Cardiac muscle cell (in vitro differentiated cells and primary cell): ENCODE measurements around the gene SLC15A4. TPM values are rescaled to one million over a fixed set of nuclear protein-coding genes. Genes with fewer than 3 reads are reported as not detected.

Experiments used
- DNase-seq, 2 donors: peaks; one replicate each; pipeline versions ENCODE4 v3.0.0 to v3.0.0-alpha.2; 2010 to 2017; ENCODE audit warnings: low read depth in 1 of 2, low spot score in 1 of 2
- H3K27ac ChIP-seq: fragments of 200-600 bp; sonication (generic); 2 replicates; pipeline ENCODE4 v1.5.1; 2016
- H3K27me3 ChIP-seq: fragments of 200-600 bp; sonication (generic); 2 replicates; pipeline ENCODE4 v1.6.0; 2016; ENCODE audit warnings: control low read depth
- H3K36me3 ChIP-seq: fragments of 200-600 bp; sonication (generic); 2 replicates; pipeline ENCODE4 v1.5.1; 2016; ENCODE audit warnings: control low read depth
- H3K4me1 ChIP-seq: fragments of 200-600 bp; sonication (generic); 2 replicates; pipeline ENCODE4 v1.8.1; 2017; ENCODE audit warnings: low read depth, mild to moderate bottlenecking, mixed run types
- H3K4me3 ChIP-seq: fragments of 200-600 bp; sonication (generic); 2 replicates; pipeline ENCODE4 v1.5.1; 2016; ENCODE audit warnings: mild to moderate bottlenecking
- H3K9me3 ChIP-seq: fragments of 200-600 bp; sonication (generic); 2 replicates; pipeline ENCODE4 v1.5.1; 2017; ENCODE audit warnings: low read depth, mild to moderate bottlenecking, control low read depth
- polyA plus RNA-seq: library from polyadenylated mRNA; unstranded; fragments of >200 nt; fragmentation: Nextera tagmentation; extraction: Ambion mirVana; gene quantifications from 2 replicates; pipeline ENCODE4 v1.2.1, GENCODE V29; 2016
- total RNA-seq: library from RNA; depleted of rRNA; stranded (reverse); fragments of >200 nt; gene quantifications from 2 replicates; pipeline ENCODE4 v1.2.3, GENCODE V29; 2016
- TF ChIP-seq, protein P1 (sequence below): IDR thresholded peaks from 2 replicates; pipeline ENCODE4 v1.5.1; 2012; ENCODE audit warnings: low read depth, mild to moderate bottlenecking, low read length

The SLC15A4 gene
- total and polyA plus RNA-seq, 2 experiments from 2014 or later = 27.2 to 39.4 TPM

- H3K36me3 ChIP-seq = no peaks in the 10 kb centered on the region
- no peaks in the 10 kb centered on the region for H3K9me3 ChIP-seq
- TF ChIP-seq, protein P1, sequence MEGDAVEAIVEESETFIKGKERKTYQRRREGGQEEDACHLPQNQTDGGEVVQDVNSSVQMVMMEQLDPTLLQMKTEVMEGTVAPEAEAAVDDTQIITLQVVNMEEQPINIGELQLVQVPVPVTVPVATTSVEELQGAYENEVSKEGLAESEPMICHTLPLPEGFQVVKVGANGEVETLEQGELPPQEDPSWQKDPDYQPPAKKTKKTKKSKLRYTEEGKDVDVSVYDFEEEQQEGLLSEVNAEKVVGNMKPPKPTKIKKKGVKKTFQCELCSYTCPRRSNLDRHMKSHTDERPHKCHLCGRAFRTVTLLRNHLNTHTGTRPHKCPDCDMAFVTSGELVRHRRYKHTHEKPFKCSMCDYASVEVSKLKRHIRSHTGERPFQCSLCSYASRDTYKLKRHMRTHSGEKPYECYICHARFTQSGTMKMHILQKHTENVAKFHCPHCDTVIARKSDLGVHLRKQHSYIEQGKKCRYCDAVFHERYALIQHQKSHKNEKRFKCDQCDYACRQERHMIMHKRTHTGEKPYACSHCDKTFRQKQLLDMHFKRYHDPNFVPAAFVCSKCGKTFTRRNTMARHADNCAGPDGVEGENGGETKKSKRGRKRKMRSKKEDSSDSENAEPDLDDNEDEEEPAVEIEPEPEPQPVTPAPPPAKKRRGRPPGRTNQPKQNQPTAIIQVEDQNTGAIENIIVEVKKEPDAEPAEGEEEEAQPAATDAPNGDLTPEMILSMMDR = no peak
- no peaks in the 10 kb centered on the region for H3K4me1 ChIP-seq
- no peak overlapping the region for H3K27ac ChIP-seq
- H3K27me3 ChIP-seq = peaks cover 13% of the 10 kb centered on the region
- no peak for DNase-seq
- no peak overlapping the region for H3K4me3 ChIP-seq
Observed at GRCh38 chr12:128761379-128761790, 62.4 kb downstream of the SLC15A4 start.

DNA sequence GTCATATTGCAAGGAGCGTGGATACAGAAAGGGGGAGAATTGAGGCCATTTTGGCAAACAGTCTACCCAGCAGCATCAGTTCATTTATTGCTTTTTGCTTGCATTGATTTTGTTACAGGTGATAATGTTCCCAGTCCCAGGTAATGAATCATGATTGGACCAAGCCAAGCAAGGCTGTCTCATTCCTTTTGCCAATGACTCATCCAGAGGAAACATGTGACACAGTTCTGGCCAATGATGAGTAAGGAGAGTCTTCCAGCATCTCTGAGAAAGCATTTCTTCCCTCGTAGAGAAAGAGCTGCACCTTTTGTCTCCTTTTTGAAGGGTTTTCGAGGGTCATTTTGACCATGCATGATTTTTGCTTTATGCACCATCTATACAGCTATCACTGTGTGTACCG lies 68.2 kb downstream of the SLC15A4 start:
- H3K27me3 ChIP-seq = no peaks in the 10 kb centered on the region

GRCh38 chr12:128754275-128754674 lies 69.5 kb downstream of the SLC15A4 start:
- H3K36me3 ChIP-seq = no peaks in the 10 kb centered on the region
- H3K4me1 ChIP-seq = no peaks in the 10 kb centered on the region
- no peaks in the 10 kb centered on the region for H3K27me3 ChIP-seq
- H3K27ac ChIP-seq = no peak overlapping the region
- no peak for DNase-seq
- H3K9me3 ChIP-seq = no peaks in the 10 kb centered on the region
- no peak overlapping the region for H3K4me3 ChIP-seq
- TF ChIP-seq, protein P1 = no peak

More for the DNA sequence above, 68.2 kb downstream of the SLC15A4 start:
- H3K4me3 ChIP-seq = no peak overlapping the region
- H3K27ac ChIP-seq = no peak overlapping the region
- H3K4me1 ChIP-seq = no peaks in the 10 kb centered on the region
- TF ChIP-seq, protein P1 = no peak
- no peaks in the 10 kb centered on the region for H3K9me3 ChIP-seq
- no peak for DNase-seq
- H3K36me3 ChIP-seq = no peaks in the 10 kb centered on the region

DNA sequence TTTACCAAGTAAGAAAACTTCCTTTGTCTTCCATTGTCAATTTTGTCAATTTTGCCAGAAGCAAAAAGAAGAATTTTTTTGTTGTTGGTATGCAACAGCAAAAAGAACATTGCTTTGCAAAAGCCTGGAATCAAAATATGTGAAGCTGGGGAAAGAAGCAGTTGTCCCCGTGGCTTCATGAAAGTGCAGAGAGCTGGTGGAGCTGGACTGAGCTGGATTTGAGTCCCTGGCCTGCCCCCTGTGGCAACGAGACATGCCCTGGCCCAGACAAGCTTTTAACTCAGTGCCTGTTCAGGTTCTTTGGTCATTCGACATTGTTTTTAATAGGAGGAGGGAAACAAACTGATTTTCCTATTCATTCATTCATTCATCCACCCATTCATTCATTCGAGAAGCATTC lies 70.3 kb downstream of the SLC15A4 start:
- Histone ChIP-seq H3K36me3 (no peaks in the 10 kb centered on the region), H3K4me3 (no peak overlapping the region), H3K4me1 (no peaks in the 10 kb centered on the region), H3K27me3 (no peaks in the 10 kb centered on the region), H3K9me3 (no peaks in the 10 kb centered on the region), H3K27ac (no peak overlapping the region)
- peak in 1 of 2 donors; percentile 12 for DNase-seq
- TF ChIP-seq, protein P1 = no peak

- TF ChIP-seq, protein P1 = no peak
- no peaks in the 10 kb centered on the region for H3K4me1 ChIP-seq
- no peak for DNase-seq
- H3K4me3 ChIP-seq = no peak overlapping the region
- no peaks in the 10 kb centered on the region for H3K9me3 ChIP-seq
- no peak overlapping the region for H3K27ac ChIP-seq
- H3K27me3 ChIP-seq = no peaks in the 10 kb centered on the region
- H3K36me3 ChIP-seq = no peaks in the 10 kb centered on the region
Observed at GRCh38 chr12:128752386-128752785, 71.4 kb downstream of the SLC15A4 start.

DNA sequence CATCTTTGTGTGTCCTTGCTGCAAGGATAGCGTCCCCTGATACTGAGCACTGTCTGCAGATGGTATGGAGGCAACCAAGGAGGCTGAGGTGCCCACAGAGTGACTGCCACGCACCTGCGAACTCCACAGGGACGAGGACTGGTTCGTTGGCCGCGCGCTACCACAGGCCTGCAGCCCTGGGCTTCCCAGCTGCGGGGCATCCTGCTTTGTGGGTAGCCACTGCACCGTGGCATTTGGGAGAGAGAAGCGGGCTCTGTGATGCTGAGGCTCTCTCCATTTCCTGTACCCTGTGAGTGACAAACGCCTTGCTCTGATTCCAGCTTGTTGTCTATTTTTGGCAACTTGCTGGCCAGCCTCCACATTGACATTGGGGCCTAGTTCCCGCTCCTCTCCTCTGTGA lies 76.3 kb downstream of the SLC15A4 start:
- H3K4me3 ChIP-seq = no peak overlapping the region

More for the DNA sequence above, 76.3 kb downstream of the SLC15A4 start:
- DNase-seq = no peak
- H3K27me3 ChIP-seq = no peaks in the 10 kb centered on the region
- no peaks in the 10 kb centered on the region for H3K9me3 ChIP-seq
- H3K4me1 ChIP-seq = no peaks in the 10 kb centered on the region
- no peaks in the 10 kb centered on the region for H3K36me3 ChIP-seq
- no peak overlapping the region for H3K27ac ChIP-seq
- TF ChIP-seq, protein P1 = no peak
